ENCODE measurements around the gene SEZ6.

Gene SEZ6

DNA sequence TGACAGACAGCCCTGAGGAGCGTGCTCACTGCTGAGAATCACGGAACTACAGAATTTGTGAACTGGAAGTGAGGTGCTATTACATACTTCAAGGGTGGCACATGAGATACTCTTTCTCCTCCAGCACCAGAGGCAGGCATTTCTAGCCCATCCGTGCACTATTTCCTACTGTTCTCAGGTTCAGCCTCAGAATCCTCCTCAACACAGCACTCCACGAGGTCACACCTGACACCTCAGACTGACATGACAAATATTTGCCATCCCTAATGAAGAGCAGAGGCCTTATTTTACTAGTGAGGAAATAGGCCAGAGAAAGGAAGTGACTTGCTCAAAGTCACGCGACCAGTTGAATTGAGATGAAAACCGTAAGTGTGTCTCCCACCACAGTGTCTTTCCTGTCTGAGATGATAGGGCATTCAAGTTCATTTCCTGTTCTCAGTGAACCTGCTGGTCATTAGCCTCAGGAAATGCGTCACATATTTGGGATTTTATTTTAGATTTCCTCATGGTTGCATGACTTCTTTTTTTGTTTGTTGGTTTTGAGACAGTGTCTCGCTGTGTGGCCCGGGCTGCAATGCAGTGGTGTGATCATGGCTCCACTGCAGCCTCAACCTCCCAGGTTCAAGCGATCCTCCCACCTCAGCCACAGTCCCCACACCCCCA is 23.6 kb downstream of the SEZ6 start:
- Histone ChIP-seq H3K27ac (ENCODE audit: low read depth, low read length) (no peak overlapping the region), H3K79me1 (ENCODE audit: low read length) (no peaks in the 10 kb centered on the region), H3K4me2 (ENCODE audit: low read length) (no peak overlapping the region), H4K8ac (ENCODE audit: low read depth, low read length) (no peak overlapping the region), H3K27me3 (ENCODE audit: insufficient read depth, low read length, poor library complexity) (no peaks in the 10 kb centered on the region), H3K4me3 (ENCODE audit: low read length) (no peak overlapping the region), H2BK120ac (ENCODE audit: low read depth, low read length) (no peak overlapping the region), H2BK5ac (ENCODE audit: low read length) (no peak overlapping the region), H3K4me1 (ENCODE audit: control insufficient read depth, low read depth, low read length) (peaks cover 5% of the 10 kb centered on the region), H2AK5ac (ENCODE audit: low read length) (no peak overlapping the region), H3K56ac (ENCODE audit: low read length) (no peak overlapping the region), H2BK15ac (replicated peaks; ENCODE audit: low read depth) (no peak overlapping the region), H3K4ac (ENCODE audit: low read depth, low read length) (no peak overlapping the region), H3K23ac (ENCODE audit: low read length) (no peak overlapping the region), H3K79me2 (ENCODE audit: control insufficient read depth, insufficient read depth, low read length) (no peaks in the 10 kb centered on the region), H3K18ac (ENCODE audit: low read length) (no peak overlapping the region), H3K9ac (ENCODE audit: low read length) (no peak overlapping the region), H3K36me3 (ENCODE audit: control insufficient read depth, insufficient read depth, low read length) (no peaks in the 10 kb centered on the region), H4K5ac (ENCODE audit: low read length) (no peak overlapping the region)
- WGBS (ENCODE audit: extremely low coverage, insufficient coverage, low lambda C conversion rate), result no CpG with 5 or more reads among the region's 11 CpGs
- peak; percentile 49 for DNase-seq

DNA sequence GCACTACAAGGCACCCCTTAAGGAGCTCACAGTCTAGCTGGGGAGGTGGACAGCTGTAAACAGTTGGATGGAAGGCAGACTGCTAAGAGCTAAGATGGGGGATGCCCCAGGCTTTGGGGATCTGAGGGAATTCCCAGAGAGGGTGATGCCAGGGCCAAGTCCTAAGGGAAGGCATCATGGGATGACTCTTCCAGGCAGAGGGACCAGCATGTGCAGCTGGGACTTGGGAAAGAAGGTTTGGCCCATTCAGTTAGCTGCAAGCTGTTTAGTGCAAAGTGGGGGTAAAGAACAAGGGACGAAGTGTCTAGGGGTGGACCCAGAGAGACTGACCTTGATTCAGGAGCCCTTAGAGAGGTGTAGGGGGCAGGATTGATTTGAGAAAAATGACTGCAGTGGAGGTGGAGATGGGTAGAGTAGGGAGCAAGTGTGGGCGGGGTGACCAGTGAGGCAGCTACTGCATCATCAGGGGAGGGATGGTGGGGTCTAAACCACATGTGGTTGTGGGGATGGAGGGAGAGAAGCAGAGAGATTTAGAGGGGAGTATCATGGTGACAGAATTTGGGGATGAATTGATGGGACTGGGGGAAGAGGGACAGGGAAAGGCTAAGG is 27.4 kb downstream of the SEZ6 start:
- H4K5ac ChIP-seq (ENCODE audit: low read length), result no peak overlapping the region
- H3K4me1 ChIP-seq (ENCODE audit: control insufficient read depth, low read depth, low read length), result peaks cover 3% of the 10 kb centered on the region
- H3K27ac ChIP-seq (ENCODE audit: low read depth, low read length), result no peak overlapping the region
- no peak overlapping the region for H3K23ac ChIP-seq (ENCODE audit: low read length)
- no peak overlapping the region for H3K18ac ChIP-seq (ENCODE audit: low read length)
- no peak for DNase-seq
- no CpG with 5 or more reads among the region's 2 CpGs for WGBS (ENCODE audit: extremely low coverage, insufficient coverage, low lambda C conversion rate)
- H3K9ac ChIP-seq (ENCODE audit: low read length), result no peak overlapping the region
- no peak overlapping the region for H3K56ac ChIP-seq (ENCODE audit: low read length)
- H2BK15ac ChIP-seq (replicated peaks; ENCODE audit: low read depth), result no peak overlapping the region
- no peaks in the 10 kb centered on the region for H3K79me2 ChIP-seq (ENCODE audit: control insufficient read depth, insufficient read depth, low read length)
- no peaks in the 10 kb centered on the region for H3K27me3 ChIP-seq (ENCODE audit: insufficient read depth, low read length, poor library complexity)
- no peak overlapping the region for H3K4me2 ChIP-seq (ENCODE audit: low read length)
- H2AK5ac ChIP-seq (ENCODE audit: low read length), result no peak overlapping the region
- H3K4ac ChIP-seq (ENCODE audit: low read depth, low read length), result no peak overlapping the region
- no peaks in the 10 kb centered on the region for H3K79me1 ChIP-seq (ENCODE audit: low read length)
- no peak overlapping the region for H2BK5ac ChIP-seq (ENCODE audit: low read length)
- no peaks in the 10 kb centered on the region for H3K36me3 ChIP-seq (ENCODE audit: control insufficient read depth, insufficient read depth, low read length)
- H4K8ac ChIP-seq (ENCODE audit: low read depth, low read length), result no peak overlapping the region
- H3K4me3 ChIP-seq (ENCODE audit: low read length), result no peak overlapping the region
- H2BK120ac ChIP-seq (ENCODE audit: low read depth, low read length), result no peak overlapping the region

DNA sequence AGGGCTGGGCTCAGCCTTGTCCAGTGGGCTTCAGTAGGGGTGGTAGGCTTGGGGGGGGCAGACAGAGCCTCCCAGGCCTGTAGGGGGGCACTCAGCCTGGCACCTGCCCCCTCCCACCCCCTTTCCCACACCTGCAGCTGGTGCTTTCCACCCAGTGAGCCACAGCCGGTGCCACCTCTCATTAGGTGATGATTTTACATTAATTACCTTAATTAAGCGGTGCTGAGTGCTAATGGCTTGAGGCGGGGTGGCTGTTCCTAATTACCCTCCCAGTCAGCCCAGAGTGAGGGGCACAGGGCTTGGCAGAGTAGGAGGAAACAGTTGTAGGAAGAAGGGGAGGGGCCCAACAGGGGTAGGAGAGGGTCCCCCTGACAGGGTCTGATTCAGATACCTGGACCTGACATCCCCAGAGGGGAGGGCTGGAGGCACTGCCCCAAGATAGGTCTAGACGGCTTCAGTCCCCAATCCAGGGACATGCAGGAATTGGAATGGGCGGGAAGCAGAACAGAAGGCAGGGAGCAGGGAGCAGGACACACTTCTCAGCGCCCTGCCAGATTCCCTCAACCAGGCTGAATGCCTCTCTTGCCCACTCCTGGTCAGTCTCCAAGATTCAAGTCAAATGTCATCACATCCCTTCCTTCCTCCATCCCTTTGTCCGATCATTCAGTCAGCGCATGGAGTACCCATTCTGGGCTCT is 28.0 kb downstream of the SEZ6 start:
- no peak overlapping the region for H3K27ac ChIP-seq (ENCODE audit: low read depth, low read length)
- no peak overlapping the region for H3K56ac ChIP-seq (ENCODE audit: low read length)
- peaks cover 2% of the 10 kb centered on the region for H3K4me1 ChIP-seq (ENCODE audit: control insufficient read depth, low read depth, low read length)
- no peak overlapping the region for H3K4ac ChIP-seq (ENCODE audit: low read depth, low read length)
- H3K79me2 ChIP-seq (ENCODE audit: control insufficient read depth, insufficient read depth, low read length), result no peaks in the 10 kb centered on the region
- no peak overlapping the region for H3K18ac ChIP-seq (ENCODE audit: low read length)
- no peak overlapping the region for H4K8ac ChIP-seq (ENCODE audit: low read depth, low read length)
- no peaks in the 10 kb centered on the region for H3K36me3 ChIP-seq (ENCODE audit: control insufficient read depth, insufficient read depth, low read length)
- H3K27me3 ChIP-seq (ENCODE audit: insufficient read depth, low read length, poor library complexity), result no peaks in the 10 kb centered on the region
- H3K79me1 ChIP-seq (ENCODE audit: low read length), result no peaks in the 10 kb centered on the region
- H4K5ac ChIP-seq (ENCODE audit: low read length), result no peak overlapping the region
- H2BK15ac ChIP-seq (replicated peaks; ENCODE audit: low read depth), result no peak overlapping the region
- H2BK5ac ChIP-seq (ENCODE audit: low read length), result no peak overlapping the region
- H3K9ac ChIP-seq (ENCODE audit: low read length), result no peak overlapping the region
- H2BK120ac ChIP-seq (ENCODE audit: low read depth, low read length), result no peak overlapping the region
- no peak for DNase-seq
- H3K4me3 ChIP-seq (ENCODE audit: low read length), result no peak overlapping the region
- no peak overlapping the region for H3K4me2 ChIP-seq (ENCODE audit: low read length)
- no CpG with 5 or more reads among the region's 8 CpGs for WGBS (ENCODE audit: extremely low coverage, insufficient coverage, low lambda C conversion rate)
- H2AK5ac ChIP-seq (ENCODE audit: low read length), result no peak overlapping the region
- no peak overlapping the region for H3K23ac ChIP-seq (ENCODE audit: low read length)

DNA sequence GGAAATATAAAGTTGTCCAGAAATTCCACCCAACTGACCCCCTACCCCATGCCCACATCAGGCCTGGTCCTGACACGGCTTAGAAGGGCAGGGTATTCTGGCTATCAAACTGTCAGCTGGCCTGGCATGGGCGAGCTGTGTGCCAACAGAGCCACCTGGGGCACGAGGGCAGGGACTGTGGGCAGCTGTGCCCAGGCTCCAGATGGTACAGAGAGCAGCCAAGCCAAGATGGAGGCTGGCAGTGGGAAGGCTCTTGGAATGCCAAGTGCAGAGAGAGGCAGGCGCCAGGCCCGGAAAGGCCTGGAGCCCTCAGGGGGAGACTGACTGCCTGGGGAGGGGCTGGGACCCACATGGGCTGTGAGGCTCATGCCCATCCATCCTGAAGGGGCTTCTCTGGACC is 30.2 kb downstream of the SEZ6 start:
- no peak overlapping the region for H2BK120ac ChIP-seq (ENCODE audit: low read depth, low read length)
- H3K4me2 ChIP-seq (ENCODE audit: low read length), result no peak overlapping the region
- no peak overlapping the region for H3K18ac ChIP-seq (ENCODE audit: low read length)
- no peak overlapping the region for H4K5ac ChIP-seq (ENCODE audit: low read length)
- no peak overlapping the region for H2AK5ac ChIP-seq (ENCODE audit: low read length)
- no peak overlapping the region for H2BK5ac ChIP-seq (ENCODE audit: low read length)
- no peak overlapping the region for H4K8ac ChIP-seq (ENCODE audit: low read depth, low read length)
- H3K4me3 ChIP-seq (ENCODE audit: low read length), result no peak overlapping the region
- DNase-seq, result no peak
- H2BK15ac ChIP-seq (replicated peaks; ENCODE audit: low read depth), result no peak overlapping the region
- no peaks in the 10 kb centered on the region for H3K36me3 ChIP-seq (ENCODE audit: control insufficient read depth, insufficient read depth, low read length)
- H3K9ac ChIP-seq (ENCODE audit: low read length), result no peak overlapping the region
- no peak overlapping the region for H3K23ac ChIP-seq (ENCODE audit: low read length)
- no CpG with 5 or more reads among the region's 5 CpGs for WGBS (ENCODE audit: extremely low coverage, insufficient coverage, low lambda C conversion rate)
- H3K79me1 ChIP-seq (ENCODE audit: low read length), result no peaks in the 10 kb centered on the region
- no peak overlapping the region for H3K56ac ChIP-seq (ENCODE audit: low read length)
- no peaks in the 10 kb centered on the region for H3K27me3 ChIP-seq (ENCODE audit: insufficient read depth, low read length, poor library complexity)
- H3K27ac ChIP-seq (ENCODE audit: low read depth, low read length), result no peak overlapping the region
- no peak overlapping the region for H3K4ac ChIP-seq (ENCODE audit: low read depth, low read length)
- H3K79me2 ChIP-seq (ENCODE audit: control insufficient read depth, insufficient read depth, low read length), result no peaks in the 10 kb centered on the region
- no peaks in the 10 kb centered on the region for H3K4me1 ChIP-seq (ENCODE audit: control insufficient read depth, low read depth, low read length)

DNA sequence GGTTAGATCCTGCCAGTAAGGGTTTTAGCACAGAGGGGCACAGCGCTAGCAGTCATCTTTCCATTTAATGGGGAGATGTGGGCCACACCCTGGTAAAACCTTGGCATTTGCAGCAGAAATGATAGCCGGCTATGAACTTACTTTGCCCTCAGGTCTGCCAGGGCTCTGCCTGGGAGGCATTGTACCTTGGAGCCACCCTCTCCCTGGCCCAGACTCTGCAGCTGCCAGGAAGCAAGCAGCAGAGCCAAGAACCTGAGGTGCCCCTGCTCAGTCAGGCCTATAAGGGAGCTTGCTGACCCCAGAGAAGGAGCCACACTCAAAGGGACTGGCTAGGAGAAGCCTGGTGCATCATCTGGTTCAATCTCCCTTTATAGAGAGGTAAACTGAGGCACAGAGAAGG is 30.8 kb downstream of the SEZ6 start:
- Histone ChIP-seq H3K4me2 (ENCODE audit: low read length) (no peak overlapping the region), H2BK15ac (replicated peaks; ENCODE audit: low read depth) (no peak overlapping the region), H3K9ac (ENCODE audit: low read length) (no peak overlapping the region), H2AK5ac (ENCODE audit: low read length) (peak overlapping the region; percentile 22), H3K23ac (ENCODE audit: low read length) (no peak overlapping the region), H3K79me1 (ENCODE audit: low read length) (no peaks in the 10 kb centered on the region), H4K5ac (ENCODE audit: low read length) (no peak overlapping the region), H3K27ac (ENCODE audit: low read depth, low read length) (no peak overlapping the region), H3K4ac (ENCODE audit: low read depth, low read length) (no peak overlapping the region), H3K4me3 (ENCODE audit: low read length) (no peak overlapping the region), H4K8ac (ENCODE audit: low read depth, low read length) (no peak overlapping the region), H3K18ac (ENCODE audit: low read length) (no peak overlapping the region), H3K79me2 (ENCODE audit: control insufficient read depth, insufficient read depth, low read length) (no peaks in the 10 kb centered on the region), H2BK5ac (ENCODE audit: low read length) (no peak overlapping the region), H3K36me3 (ENCODE audit: control insufficient read depth, insufficient read depth, low read length) (no peaks in the 10 kb centered on the region), H3K4me1 (ENCODE audit: control insufficient read depth, low read depth, low read length) (no peaks in the 10 kb centered on the region), H3K27me3 (ENCODE audit: insufficient read depth, low read length, poor library complexity) (no peaks in the 10 kb centered on the region), H2BK120ac (ENCODE audit: low read depth, low read length) (no peak overlapping the region), H3K56ac (ENCODE audit: low read length) (no peak overlapping the region)
- DNase-seq, result no peak
- no CpG with 5 or more reads among the region's 2 CpGs for WGBS (ENCODE audit: extremely low coverage, insufficient coverage, low lambda C conversion rate)

Measured in mesendoderm (in vitro differentiated cells).